SK-N-SH (cell line): ENCODE data around the gene ZSCAN20. TPM values are rescaled to one million over a fixed set of nuclear protein-coding genes. Genes with fewer than 3 reads are reported as not detected.
A peak's percentile ranks its signal among the peaks of the same experiment; 100 is the strongest.

ENCODE experiments used
- CTCF ChIA-PET: fragments of 300-600, 350-600 bp; formaldehyde crosslinking; extraction: SDS; loops from one replicate; lab custom pipeline; 2021; lab: Yijun Ruan, JAX
- POLR2A ChIA-PET: fragments of 350-600 bp; sonication (Branson Sonifier 250); formaldehyde crosslinking; extraction: SDS; loops from one replicate; lab custom pipeline; 2020; ENCODE audit warnings: antibody characterized with exemption, inconsistent platforms; lab: Yijun Ruan, JAX
- DNase-seq: peaks from one replicate; pipeline ENCODE4 v3.0.0; 2012
- H2AFZ ChIP-seq: fragments of 200-600 bp; sonication (generic); 2 replicates; pipeline ENCODE4 v1.8.1; 2016; ENCODE audit warnings: antibody characterized with exemption, mild to moderate bottlenecking, low read depth
- H3F3A ChIP-seq: fragments of 200-600 bp; sonication (generic); replicated peaks from 2 replicates; pipeline ENCODE3; 2016; ENCODE audit warnings: antibody characterized with exemption, mild to moderate bottlenecking; ENCODE audit not compliant: insufficient read depth
- H3K27ac ChIP-seq, 2 experiments: fragments of 200-500 bp in 1 of 2; fragments of 200-600 bp in 1 of 2; sonication (Bioruptor generic) in 1 of 2; sonication (generic), shearing (Covaris generic) in 1 of 2; 2 replicates each; pipeline versions ENCODE4 v1.5.1 to v1.6.1; 2014 to 2016; ENCODE audit warnings: low read depth in 2 of 2, inconsistent platforms in 1 of 2, low read length in 1 of 2, mild to moderate bottlenecking in 1 of 2, mixed read lengths in 1 of 2
- H3K27me3 ChIP-seq: fragments of 200-600 bp; sonication (generic), shearing (Covaris generic); 2 replicates; pipeline ENCODE4 v1.6.1; 2016; ENCODE audit warnings: mixed run types; ENCODE audit not compliant: insufficient read depth
- H3K36me3 ChIP-seq, 2 experiments: fragments of 200-500 bp in 1 of 2; fragments of 200-600 bp in 1 of 2; sonication (Bioruptor generic) in 1 of 2; sonication (generic) in 1 of 2; replicated peaks in 1 of 2; 2 replicates each; pipeline versions ENCODE3 to v1.5.1; 2014 to 2016; ENCODE audit warnings: low read length in 1 of 2, mild to moderate bottlenecking in 1 of 2; ENCODE audit not compliant: insufficient read depth in 2 of 2, control insufficient read depth in 1 of 2
- H3K4me1 ChIP-seq, 2 experiments: fragments of 200-500 bp in 1 of 2; fragments of 200-600 bp in 1 of 2; sonication (Bioruptor generic) in 1 of 2; sonication (generic), shearing (Covaris generic) in 1 of 2; 2 replicates each; pipeline versions ENCODE4 v1.5.1 to v1.6.1; 2014 to 2016; ENCODE audit warnings: low read depth in 1 of 2, low read length in 1 of 2, mixed run types in 1 of 2; ENCODE audit not compliant: insufficient read depth in 2 of 2, control insufficient read depth in 1 of 2
- H3K4me2 ChIP-seq: fragments of 200-600 bp; sonication (generic), shearing (Covaris generic); 2 replicates; pipeline ENCODE4 v1.6.1; 2017; ENCODE audit warnings: mixed run types
- H3K4me3 ChIP-seq, 2 experiments: fragments of 200-500 bp in 1 of 2; fragments of 200-600 bp in 1 of 2; sonication (Bioruptor generic) in 1 of 2; sonication (generic), shearing (Covaris generic) in 1 of 2; 2 replicates each; pipeline versions ENCODE4 v1.5.1 to v1.8.1; 2014 to 2016; ENCODE audit warnings: low read depth in 2 of 2, inconsistent platforms in 1 of 2, low read length in 1 of 2, mild to moderate bottlenecking in 1 of 2, mixed read lengths in 1 of 2, moderate library complexity in 1 of 2
- H3K79me2 ChIP-seq: fragments of 200-600 bp; sonication (generic); 2 replicates; pipeline ENCODE4 v1.8.1; 2017; ENCODE audit warnings: mild to moderate bottlenecking; ENCODE audit not compliant: insufficient read depth
- H3K9ac ChIP-seq: fragments of 200-600 bp; sonication (generic); 2 replicates; pipeline ENCODE4 v1.6.1; 2017; ENCODE audit warnings: mixed run types
- H3K9me2 ChIP-seq: fragments of 200-600 bp; sonication (generic); 2 replicates; pipeline ENCODE4 v1.6.1; 2017; ENCODE audit warnings: mixed run types
- H3K9me3 ChIP-seq: fragments of 200-600 bp; sonication (generic); 2 replicates; pipeline ENCODE4 v1.6.1; 2017; ENCODE audit warnings: mixed run types, mild to moderate bottlenecking, moderate library complexity
- H4K20me1 ChIP-seq: fragments of 200-600 bp; sonication (generic); 2 replicates; pipeline ENCODE4 v1.6.1; 2017; ENCODE audit warnings: mild to moderate bottlenecking, mixed run types; ENCODE audit not compliant: insufficient read depth
- CHD2 ChIP-seq: fragments of 150-350 bp; IDR thresholded peaks from 2 replicates; pipeline ENCODE4 v1.6.1; 2018; ENCODE audit warnings: low read length; ENCODE audit not compliant: partially characterized antibody
- EP300 ChIP-seq, 2 experiments: IDR thresholded peaks; 2 replicates each; pipeline versions ENCODE4 v1.4.0 to v1.6.1; 2012; ENCODE audit warnings: borderline replicate concordance in 1 of 2, low read depth in 1 of 2, low read length in 1 of 2
- EZH2phosphoT487 ChIP-seq: fragments of 200-600 bp; sonication (generic); IDR thresholded peaks from 2 replicates; pipeline ENCODE4 v1.6.1; 2017; ENCODE audit warnings: low read depth, mixed run types, mild to moderate bottlenecking, antibody characterized with exemption, moderate library complexity, borderline replicate concordance
- FOSL2 ChIP-seq: IDR thresholded peaks from 2 replicates; pipeline ENCODE4 v1.4.0; 2012; ENCODE audit warnings: low read depth, mild to moderate bottlenecking, moderate library complexity, borderline replicate concordance
- FOXM1 ChIP-seq: IDR thresholded peaks from 2 replicates; pipeline ENCODE4 v1.4.0; 2012; ENCODE audit warnings: low read depth, mild to moderate bottlenecking
- GATA2 ChIP-seq: sonication (generic); formaldehyde crosslinking; IDR thresholded peaks from 2 replicates; pipeline ENCODE4 v1.5.0; 2020; ENCODE audit warnings: mild to moderate bottlenecking, missing genetic modification reagents
- IRF3 ChIP-seq: fragments of 150-350 bp; IDR thresholded peaks from 2 replicates; pipeline ENCODE4 v1.6.1; 2016; ENCODE audit warnings: mild to moderate bottlenecking, low read depth, low read length
- JUND ChIP-seq: IDR thresholded peaks from 2 replicates; pipeline ENCODE4 v1.4.0; 2012
- MAX ChIP-seq: IDR thresholded peaks from 2 replicates; pipeline ENCODE4 v1.4.0; 2012; ENCODE audit warnings: low read depth
- MEF2A ChIP-seq: IDR thresholded peaks from 2 replicates; pipeline ENCODE4 v1.4.0; 2012; ENCODE audit warnings: low read depth, borderline replicate concordance
- NFIC ChIP-seq: IDR thresholded peaks from 2 replicates; pipeline ENCODE4 v1.4.0; 2012; ENCODE audit warnings: borderline replicate concordance
- NRF1 ChIP-seq: IDR thresholded peaks from 2 replicates; pipeline ENCODE4 v1.6.1; 2012; ENCODE audit warnings: low read depth, mild to moderate bottlenecking, low read length
- PBX3 ChIP-seq: IDR thresholded peaks from 2 replicates; pipeline ENCODE4; 2012
- RAD21 ChIP-seq: IDR thresholded peaks from 2 replicates; pipeline ENCODE4 v1.6.1; 2012; ENCODE audit warnings: mild to moderate bottlenecking, low read length
- RCOR1 ChIP-seq: fragments of 150-350 bp; IDR thresholded peaks from 2 replicates; pipeline ENCODE4 v1.6.1; 2017; ENCODE audit warnings: antibody characterized with exemption, low read length
- REST ChIP-seq: IDR thresholded peaks from 2 replicates; pipeline ENCODE4 v1.6.1; 2012; ENCODE audit warnings: mild to moderate bottlenecking, low read depth, low read length, moderate library complexity
- SIN3A ChIP-seq: IDR thresholded peaks from 2 replicates; pipeline ENCODE4 v1.6.1; 2012; ENCODE audit warnings: low read depth, mild to moderate bottlenecking, low read length, moderate library complexity, borderline replicate concordance
- SMC3 ChIP-seq: IDR thresholded peaks from 2 replicates; pipeline ENCODE4 v1.6.1; 2012; ENCODE audit warnings: low read depth, low read length, improper control_type of control experiment
- TAF1 ChIP-seq: IDR thresholded peaks from 2 replicates; pipeline ENCODE4 v1.6.1; 2012; ENCODE audit warnings: low read depth, mild to moderate bottlenecking, low read length, moderate library complexity, borderline replicate concordance
- TEAD4 ChIP-seq: IDR thresholded peaks from 2 replicates; pipeline ENCODE4 v1.4.0; 2012; ENCODE audit warnings: mild to moderate bottlenecking, borderline replicate concordance; ENCODE audit not compliant: insufficient read depth
- USF2 ChIP-seq: fragments of 150-350 bp; IDR thresholded peaks from 2 replicates; pipeline ENCODE4 v1.6.1; 2017; ENCODE audit warnings: antibody characterized with exemption, low read length, low read depth, borderline replicate concordance
- WGBS: methylation state at CpG from one replicate; pipeline ENCODE4 v1.1.6; 2017; ENCODE audit warnings: low lambda C conversion rate; 5-methylcytosine and 5-hydroxymethylcytosine counted together
- polyA plus RNA-seq, 3 experiments: library from polyadenylated mRNA; depleted of rRNA; stranded (reverse); fragments of >200 nt; gene quantifications; 2 replicates each; pipeline ENCODE4 v1.2.3, GENCODE V29; 2012

ZSCAN20 gene
- polyA plus RNA-seq, 1 of the 3 experiments (the other 2 are of a cell fraction), result 2.1 TPM

- TF ChIP-seq TAF1, result no peak
- no peak for TF ChIP-seq CHD2
- TF ChIP-seq IRF3, result no peak
- TF ChIP-seq EZH2phosphoT487, result no peak
- TF ChIP-seq NRF1, result peak; percentile 59
- peak; percentile 17; the same call in 1 of the 2 replicates for TF ChIP-seq RAD21
- TF ChIP-seq REST, result no peak
- no peak for TF ChIP-seq SIN3A
- no peak for TF ChIP-seq RCOR1
- no peak for TF ChIP-seq NFIC
- no peak for TF ChIP-seq GATA2 (CRISPR knock-in tag)
Measured at GRCh38 chr1:33430692-33431593, 41.5 kb upstream of the ZSCAN20 start, which contains the start of gene PHC2 (continued).

- CTCF ChIA-PET, result interaction anchor here (1.1 to 1.2 kb wide), 2 partner anchors 36 to 67 kb away, joined by 3 to 4 read pairs; no protein-coding TSS in a partner anchor
- Histone ChIP-seq H3K4me1 (peaks cover 20 to 47% of the 10 kb centered on the region in 2 experiments), H3K79me2 (peaks cover 7% of the 10 kb centered on the region; the same call in 1 of the 2 replicates)
- TF ChIP-seq NRF1, result no peak
- no peak for TF ChIP-seq SMC3
- peak; percentile 98 for TF ChIP-seq JUND
- TF ChIP-seq MEF2A, result peak; percentile 78; the same call in 1 of the 2 replicates
- peak; percentile 85 for TF ChIP-seq NFIC
- TF ChIP-seq FOSL2, result peak; percentile 99
- peak; percentile 67; the same call in 1 of the 2 replicates for TF ChIP-seq MAX
- peak; percentile 96 for TF ChIP-seq TEAD4
- TF ChIP-seq TAF1, result no peak
- TF ChIP-seq USF2, result no peak
- peak; percentile 95 for TF ChIP-seq PBX3
- TF ChIP-seq FOXM1, result peak; percentile 81; the same call in 1 of the 2 replicates
- TF ChIP-seq EP300 (IDR thresholded peaks at IDR 0.05; ENCODE audit: borderline replicate concordance in 1 of 2, low read depth in 1 of 2, low read length in 1 of 2), result peak; percentile 64 to 95
Measured at GRCh38 chr1:33433509-33434362, 38.7 kb upstream of the ZSCAN20 start.

More at GRCh38 chr1:33433509-33434362, 38.7 kb upstream of the ZSCAN20 start:
- peaks cover 37% of the 10 kb centered on the region for H3F3A ChIP-seq
- H3K27me3 ChIP-seq, result no peaks in the 10 kb centered on the region
- H3K4me3 ChIP-seq, result 0 out of 4 replicates have a peak overlapping the region, but pooled peaks of 1 of the 2 experiments have one; percentile 6
- POLR2A ChIA-PET, result no interaction called here
- H3K9me2 ChIP-seq, result no peaks in the 10 kb centered on the region
- DNase-seq, result no peak
- 7% methylated on average over 3 of the region's 3 CpGs for WGBS
- peak overlapping the region; percentile 76 to 97 for H3K27ac ChIP-seq
- H4K20me1 ChIP-seq, result no peaks in the 10 kb centered on the region
- H3K4me2 ChIP-seq, result peak overlapping the region; percentile 65
- H3K36me3 ChIP-seq, result no peaks in the 10 kb centered on the region
- peak overlapping the region; percentile 52; the same call in 1 of the 2 replicates for H3K9ac ChIP-seq
- H2AFZ ChIP-seq, result no peak overlapping the region
- H3K9me3 ChIP-seq, result no peaks in the 10 kb centered on the region
